Measurements from ENCODE around the gene CREB3L1.
A peak's percentile ranks its signal among the peaks of the same experiment; 100 is the strongest.

CREB3L1 gene

GRCh38 chr11:46242041-46242951 lies 35.2 kb upstream of the CREB3L1 start:
- DNase-seq (ENCODE audit: low read depth) = no peak
- peak overlapping the region; percentile 64 for H3K4me3 ChIP-seq (ENCODE audit: low read length)
- TF ChIP-seq CTCF (conservative IDR thresholded peaks at IDR 0.05; ENCODE audit: low read length) = no peak

GRCh38 chr11:46242952-46243795 lies 34.3 kb upstream of the CREB3L1 start:
- peak overlapping the region; percentile 64 for H3K4me3 ChIP-seq (ENCODE audit: low read length)
- peak; percentile 99 for DNase-seq (ENCODE audit: low read depth)
- TF ChIP-seq CTCF (conservative IDR thresholded peaks at IDR 0.05; ENCODE audit: low read length) = peak; percentile 8; the same call in 1 of the 2 replicates

GRCh38 chr11:46243796-46244109 lies 33.7 kb upstream of the CREB3L1 start:
- peak overlapping the region; percentile 59 for H3K4me3 ChIP-seq (ENCODE audit: low read length)
- TF ChIP-seq CTCF (conservative IDR thresholded peaks at IDR 0.05; ENCODE audit: low read length) = no peak
- DNase-seq (ENCODE audit: low read depth) = no peak

- H3K4me3 ChIP-seq (ENCODE audit: low read length) = no peak overlapping the region
- TF ChIP-seq CTCF (conservative IDR thresholded peaks at IDR 0.05; ENCODE audit: low read length) = no peak
- DNase-seq (ENCODE audit: low read depth) = peak; percentile 90
Measured at GRCh38 chr11:46246521-46246920, 30.9 kb upstream of the CREB3L1 start.

- DNase-seq (ENCODE audit: low read depth) = peak; percentile 83
- TF ChIP-seq CTCF (conservative IDR thresholded peaks at IDR 0.05; ENCODE audit: low read length) = no peak
- H3K4me3 ChIP-seq (ENCODE audit: low read length) = no peak overlapping the region
Measured at GRCh38 chr11:46247090-46247489, 30.4 kb upstream of the CREB3L1 start.

- DNase-seq (ENCODE audit: low read depth) = peak; percentile 33
- TF ChIP-seq CTCF (conservative IDR thresholded peaks at IDR 0.05; ENCODE audit: low read length) = no peak; the same call in 1 of the 2 replicates
Measured at GRCh38 chr11:46247659-46248058, 29.8 kb upstream of the CREB3L1 start.

More at GRCh38 chr11:46247659-46248058, 29.8 kb upstream of the CREB3L1 start:
- H3K4me3 ChIP-seq (ENCODE audit: low read length) = no peak overlapping the region
